GM12875 (cell line): ENCODE data around the gene MYH15.

Experiments
- H3K4me3 ChIP-seq: one replicate; pipeline ENCODE4 v1.5.1; 2011; ENCODE audit warnings: low read depth, low read length, control low read depth
- TF ChIP-seq, protein P1 (sequence below): IDR thresholded peaks from 2 replicates; pipeline ENCODE4 v1.5.1; 2011; ENCODE audit warnings: low read depth, mild to moderate bottlenecking, control low read depth, inconsistent platforms, low read length, moderate library complexity, borderline replicate concordance; ENCODE audit not compliant: insufficient read depth

MYH15 gene

DNA sequence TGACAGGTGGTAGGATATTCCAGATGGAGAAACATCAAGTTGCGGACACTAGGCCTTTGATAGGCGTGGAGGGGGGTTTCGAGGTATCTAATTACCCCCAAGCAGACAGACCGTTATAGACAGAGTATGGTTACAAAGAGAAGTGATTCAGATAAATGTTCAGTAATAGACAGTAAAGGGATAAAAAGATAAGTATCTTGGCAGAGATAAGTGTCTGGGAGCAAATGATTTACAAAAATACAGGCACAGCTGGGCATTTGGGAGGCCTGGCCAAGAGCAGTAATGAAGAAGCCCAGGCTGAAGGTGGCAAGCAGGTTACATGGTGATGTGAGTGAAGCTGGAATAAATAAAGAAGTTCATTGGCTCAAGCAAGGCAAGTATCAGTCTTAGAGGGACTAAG lies 659 bp upstream of the MYH15 start:
- no peak overlapping the region for H3K4me3 ChIP-seq
- TF ChIP-seq, protein P1, sequence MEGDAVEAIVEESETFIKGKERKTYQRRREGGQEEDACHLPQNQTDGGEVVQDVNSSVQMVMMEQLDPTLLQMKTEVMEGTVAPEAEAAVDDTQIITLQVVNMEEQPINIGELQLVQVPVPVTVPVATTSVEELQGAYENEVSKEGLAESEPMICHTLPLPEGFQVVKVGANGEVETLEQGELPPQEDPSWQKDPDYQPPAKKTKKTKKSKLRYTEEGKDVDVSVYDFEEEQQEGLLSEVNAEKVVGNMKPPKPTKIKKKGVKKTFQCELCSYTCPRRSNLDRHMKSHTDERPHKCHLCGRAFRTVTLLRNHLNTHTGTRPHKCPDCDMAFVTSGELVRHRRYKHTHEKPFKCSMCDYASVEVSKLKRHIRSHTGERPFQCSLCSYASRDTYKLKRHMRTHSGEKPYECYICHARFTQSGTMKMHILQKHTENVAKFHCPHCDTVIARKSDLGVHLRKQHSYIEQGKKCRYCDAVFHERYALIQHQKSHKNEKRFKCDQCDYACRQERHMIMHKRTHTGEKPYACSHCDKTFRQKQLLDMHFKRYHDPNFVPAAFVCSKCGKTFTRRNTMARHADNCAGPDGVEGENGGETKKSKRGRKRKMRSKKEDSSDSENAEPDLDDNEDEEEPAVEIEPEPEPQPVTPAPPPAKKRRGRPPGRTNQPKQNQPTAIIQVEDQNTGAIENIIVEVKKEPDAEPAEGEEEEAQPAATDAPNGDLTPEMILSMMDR = no peak

GRCh38 chr3:108509871-108510270 lies 525 bp downstream of the MYH15 start:
- no peak overlapping the region for H3K4me3 ChIP-seq
- TF ChIP-seq, protein P1 = no peak

DNA sequence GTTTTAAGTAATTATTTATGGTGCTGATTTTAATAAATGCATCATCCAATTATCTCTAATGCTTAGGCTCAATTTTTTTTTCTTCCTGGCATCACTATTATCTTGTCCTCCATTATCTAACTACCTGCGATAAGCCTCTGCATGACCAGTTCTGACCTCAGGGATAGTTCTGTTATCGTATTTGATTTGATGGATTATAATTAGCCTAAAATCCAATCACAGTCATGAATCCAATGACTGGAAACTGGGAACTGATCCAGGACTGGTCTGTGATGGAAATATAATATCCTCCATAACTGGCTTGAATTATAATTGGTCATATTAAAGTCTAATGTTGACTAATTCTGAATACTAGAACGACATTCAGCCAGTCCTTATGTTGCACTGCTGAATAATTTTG lies 1.1 kb downstream of the MYH15 start:
- no peak overlapping the region for H3K4me3 ChIP-seq
- TF ChIP-seq, protein P1 = no peak

DNA sequence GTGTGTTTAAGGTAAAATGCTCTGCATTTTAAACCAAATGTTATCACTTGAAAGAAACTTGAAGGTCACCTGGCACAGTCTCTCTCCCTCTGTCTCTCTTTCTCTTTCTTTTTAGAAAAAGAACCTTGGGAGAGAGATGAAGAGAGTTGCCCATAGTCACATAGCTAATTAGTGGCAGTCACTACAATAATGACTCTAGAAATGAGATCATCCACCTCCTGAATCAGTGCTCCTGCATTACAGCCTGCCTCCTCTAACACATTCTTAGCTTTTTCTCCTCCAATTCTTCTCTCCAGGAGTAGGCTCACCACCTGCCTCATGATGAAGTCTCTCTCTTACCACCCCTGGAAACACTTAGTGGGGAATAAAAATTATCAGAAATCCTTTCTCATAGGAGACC lies 2.5 kb downstream of the MYH15 start:
- TF ChIP-seq, protein P1 = no peak
- no peak overlapping the region for H3K4me3 ChIP-seq

DNA sequence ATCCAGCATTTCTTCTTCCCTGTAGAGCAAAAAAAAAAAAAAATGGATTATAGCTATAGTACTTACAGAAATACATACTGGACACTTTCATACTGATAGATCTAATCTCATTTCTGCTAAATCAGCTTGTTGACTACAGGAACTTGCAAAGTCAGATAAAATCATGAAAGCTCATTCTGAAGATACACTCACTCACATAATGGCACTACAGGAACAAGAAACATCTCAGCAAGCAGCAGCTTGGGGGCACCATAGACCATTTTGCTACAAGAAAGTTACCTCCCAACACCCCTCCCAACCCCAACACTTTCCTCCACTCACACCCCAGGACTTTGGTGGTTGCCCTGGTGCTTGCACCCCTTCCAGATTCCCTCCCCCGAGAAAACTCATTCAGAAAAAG lies 4.6 kb downstream of the MYH15 start:
- H3K4me3 ChIP-seq = no peak overlapping the region
- TF ChIP-seq, protein P1 = no peak

GRCh38 chr3:108503722-108504121 lies 6.7 kb downstream of the MYH15 start:
- TF ChIP-seq, protein P1 = no peak
- no peak overlapping the region for H3K4me3 ChIP-seq

- TF ChIP-seq, protein P1 = no peak
- H3K4me3 ChIP-seq = no peak overlapping the region
Observed at GRCh38 chr3:108501535-108501934, 8.9 kb downstream of the MYH15 start.
